Measurements from ENCODE around the gene SEBOX. TPM values are rescaled to one million over a fixed set of nuclear protein-coding genes. Genes with fewer than 3 reads are reported as not detected.

Gene SEBOX
- polyA plus RNA-seq, 2 of the 4 experiments (the other 2 are of a cell fraction) = not detected

- no peak for FAIRE-seq
- WGBS (ENCODE audit: missing lambda C conversion rate) = 83% methylated on average over 6 of the region's 6 CpGs
- Histone ChIP-seq H3K27ac (no peak overlapping the region), H3K4me3 (no peak overlapping the region), H3K4me1 (peaks cover 14% of the 10 kb centered on the region), H3K9me3 (no peaks in the 10 kb centered on the region), H3K4me2 (no peak overlapping the region)
- DNase-seq (ENCODE audit: low read depth in 1 of 2, low spot score in 1 of 2) = no peak
- no peak for ATAC-seq
- ChIA-PET CTCF (interaction anchor here (1.2 to 3.0 kb wide), 4 partner anchors 10 to 20 kb away, joined by 4 to 12 read pairs (median 5); partner anchors contain the start of gene SLC46A1), POLR2A (interaction anchor here (1.5 kb wide), 1 partner anchor 38 kb away, joined by 6 read pairs; the partner anchor contains the start of gene POLDIP2)
- TF ChIP-seq ATOH8 (CRISPR knock-in tag; IDR thresholded peaks at IDR 0.05; ENCODE audit: low read depth) = no peak
- 0 out of 2 replicates have a peak, but pooled peaks have one; percentile 55 for TF ChIP-seq POLR2AphosphoS2 (conservative IDR thresholded peaks at IDR 0.05; ENCODE audit: low read length)
Measured at GRCh38 chr17:28395968-28396367, 31.0 kb upstream of the SEBOX start.

- FAIRE-seq (no peak), DNase-seq (ENCODE audit: low read depth in 1 of 2, low spot score in 1 of 2) (no peak), ATAC-seq (no peak)
- H3K4me3 ChIP-seq = no peak overlapping the region
- TF ChIP-seq HOXB5 (CRISPR knock-in tag; IDR thresholded peaks at IDR 0.05) (no peak), RAD21 (conservative IDR thresholded peaks at IDR 0.05 in 1 of 2, IDR thresholded peaks at IDR 0.05 in 1 of 2) (no peak), JUNB (IDR thresholded peaks at IDR 0.05) (no peak), RFX5 (IDR thresholded peaks at IDR 0.05) (no peak), TFCP2L1 (CRISPR knock-in tag; IDR thresholded peaks at IDR 0.05) (no peak), POLR2AphosphoS2 (conservative IDR thresholded peaks at IDR 0.05; ENCODE audit: low read length) (no peak), NPAS2 (CRISPR knock-in tag; IDR thresholded peaks at IDR 0.05; ENCODE audit: borderline replicate concordance) (no peak), BHLHE40 (IDR thresholded peaks at IDR 0.05; ENCODE audit: low read depth, low read length) (no peak), JUN (IDR thresholded peaks at IDR 0.05) (no peak), FOSL2 (IDR thresholded peaks at IDR 0.05) (no peak), FOSL2 (CRISPR knock-in tag; IDR thresholded peaks at IDR 0.05) (no peak), REST (IDR thresholded peaks at IDR 0.05) (no peak), CBX8 (IDR thresholded peaks at IDR 0.05) (no peak), ZFP36 (IDR thresholded peaks at IDR 0.05; ENCODE audit: borderline replicate concordance, partially characterized antibody) (no peak), HDAC2 (IDR thresholded peaks at IDR 0.05) (no peak), EHMT2 (IDR thresholded peaks at IDR 0.05; ENCODE audit: low read depth) (no peak), RARB (CRISPR knock-in tag; IDR thresholded peaks at IDR 0.05) (no peak), GATA3 (IDR thresholded peaks at IDR 0.05; ENCODE audit: borderline replicate concordance) (no peak), NR3C1 (IDR thresholded peaks at IDR 0.05) (no peak)
- CTCF ChIA-PET = interaction anchor here (0.6 to 3.0 kb wide), 6 partner anchors 10 to 176 kb away, joined by 3 to 12 read pairs (median 4); partner anchors contain the start of genes PIGS and SLC46A1
- no peak overlapping the region for H3K27ac ChIP-seq
- H3K4me1 ChIP-seq = peaks cover 14% of the 10 kb centered on the region
- WGBS (ENCODE audit: missing lambda C conversion rate) = 75% methylated on average over 1 of the region's 2 CpGs
- POLR2A ChIA-PET = interaction anchor here (1.5 kb wide), 1 partner anchor 38 kb away, joined by 6 read pairs; the partner anchor contains the start of gene POLDIP2
- H3K9me3 ChIP-seq = no peaks in the 10 kb centered on the region
- no peak overlapping the region for H3K4me2 ChIP-seq
Measured at GRCh38 chr17:28395426-28395825, 30.4 kb upstream of the SEBOX start.

Data from A549 (cell line).